Ishikawa (cell line): ENCODE measurements around the gene CAMK1D.

Experiments
- CEBPB ChIP-seq: IDR thresholded peaks from 2 replicates; pipeline ENCODE4 v1.6.1; 2012
- CREB1 ChIP-seq: IDR thresholded peaks from 2 replicates; pipeline ENCODE4 v1.6.1; 2012; ENCODE audit warnings: low read depth
- EGR1 ChIP-seq: IDR thresholded peaks from 2 replicates; pipeline ENCODE4 v1.6.1; 2012
- EP300 ChIP-seq: IDR thresholded peaks from 2 replicates; pipeline ENCODE4 v1.6.1; 2012; ENCODE audit warnings: borderline replicate concordance
- FOXM1 ChIP-seq: IDR thresholded peaks from 2 replicates; pipeline ENCODE4 v1.6.1; 2012; ENCODE audit warnings: low read depth, borderline replicate concordance
- MAX ChIP-seq: IDR thresholded peaks from 2 replicates; pipeline ENCODE4 v1.6.1; 2012
- NFIC ChIP-seq: IDR thresholded peaks from 2 replicates; pipeline ENCODE4 v1.6.1; 2012
- RAD21 ChIP-seq: IDR thresholded peaks from 2 replicates; pipeline ENCODE4 v1.6.1; 2012; ENCODE audit warnings: low read depth
- TAF1 ChIP-seq: IDR thresholded peaks from 2 replicates; pipeline ENCODE4 v1.6.1; 2012; ENCODE audit warnings: low read depth, mild to moderate bottlenecking
- TCF12 ChIP-seq: IDR thresholded peaks from 2 replicates; pipeline ENCODE4 v1.6.1; 2012; ENCODE audit warnings: low read depth
- TEAD4 ChIP-seq: IDR thresholded peaks from 2 replicates; pipeline ENCODE4 v1.6.1; 2012
- YY1 ChIP-seq: IDR thresholded peaks from 2 replicates; pipeline ENCODE4 v1.6.1; 2012; ENCODE audit warnings: low read depth
- ZBTB7A ChIP-seq: IDR thresholded peaks from 2 replicates; pipeline ENCODE4 v1.6.1; 2012; ENCODE audit warnings: low read depth
- TF ChIP-seq, protein P1 (sequence below): IDR thresholded peaks from 2 replicates; pipeline ENCODE4 v1.6.1; 2012; ENCODE audit warnings: low read depth, mild to moderate bottlenecking
- TF ChIP-seq, protein P2 (sequence below): IDR thresholded peaks from 2 replicates; pipeline ENCODE4 v1.6.1; 2012

CAMK1D gene

GRCh38 chr10:12396093-12396492 is 46.7 kb downstream of the CAMK1D start:
- TF ChIP-seq, protein P1, sequence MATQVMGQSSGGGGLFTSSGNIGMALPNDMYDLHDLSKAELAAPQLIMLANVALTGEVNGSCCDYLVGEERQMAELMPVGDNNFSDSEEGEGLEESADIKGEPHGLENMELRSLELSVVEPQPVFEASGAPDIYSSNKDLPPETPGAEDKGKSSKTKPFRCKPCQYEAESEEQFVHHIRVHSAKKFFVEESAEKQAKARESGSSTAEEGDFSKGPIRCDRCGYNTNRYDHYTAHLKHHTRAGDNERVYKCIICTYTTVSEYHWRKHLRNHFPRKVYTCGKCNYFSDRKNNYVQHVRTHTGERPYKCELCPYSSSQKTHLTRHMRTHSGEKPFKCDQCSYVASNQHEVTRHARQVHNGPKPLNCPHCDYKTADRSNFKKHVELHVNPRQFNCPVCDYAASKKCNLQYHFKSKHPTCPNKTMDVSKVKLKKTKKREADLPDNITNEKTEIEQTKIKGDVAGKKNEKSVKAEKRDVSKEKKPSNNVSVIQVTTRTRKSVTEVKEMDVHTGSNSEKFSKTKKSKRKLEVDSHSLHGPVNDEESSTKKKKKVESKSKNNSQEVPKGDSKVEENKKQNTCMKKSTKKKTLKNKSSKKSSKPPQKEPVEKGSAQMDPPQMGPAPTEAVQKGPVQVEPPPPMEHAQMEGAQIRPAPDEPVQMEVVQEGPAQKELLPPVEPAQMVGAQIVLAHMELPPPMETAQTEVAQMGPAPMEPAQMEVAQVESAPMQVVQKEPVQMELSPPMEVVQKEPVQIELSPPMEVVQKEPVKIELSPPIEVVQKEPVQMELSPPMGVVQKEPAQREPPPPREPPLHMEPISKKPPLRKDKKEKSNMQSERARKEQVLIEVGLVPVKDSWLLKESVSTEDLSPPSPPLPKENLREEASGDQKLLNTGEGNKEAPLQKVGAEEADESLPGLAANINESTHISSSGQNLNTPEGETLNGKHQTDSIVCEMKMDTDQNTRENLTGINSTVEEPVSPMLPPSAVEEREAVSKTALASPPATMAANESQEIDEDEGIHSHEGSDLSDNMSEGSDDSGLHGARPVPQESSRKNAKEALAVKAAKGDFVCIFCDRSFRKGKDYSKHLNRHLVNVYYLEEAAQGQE, result no peak

DNA sequence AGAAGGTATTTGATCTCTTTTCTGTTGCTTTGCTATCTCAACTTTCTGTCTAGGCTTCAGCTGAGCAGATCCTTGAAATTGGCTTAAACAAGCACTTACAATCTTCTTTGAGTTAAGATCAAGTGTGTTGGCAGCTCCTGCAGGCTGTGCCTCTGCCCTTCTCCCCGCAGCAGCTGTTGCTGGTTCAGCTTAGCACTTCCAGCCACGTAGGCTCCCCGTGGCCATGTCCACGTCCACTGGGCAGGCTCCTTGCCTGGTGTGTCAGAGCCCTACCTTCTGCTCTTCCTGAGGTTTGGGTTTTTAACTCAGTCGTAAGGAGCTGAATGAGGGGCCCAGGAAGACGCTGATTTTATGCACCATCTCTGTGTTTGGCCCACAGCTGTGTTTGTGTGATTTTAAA is 47.2 kb downstream of the CAMK1D start:
- TF ChIP-seq FOXM1 (no peak), EGR1 (no peak), NFIC (no peak), TEAD4 (no peak), RAD21 (no peak), YY1 (no peak)

DNA sequence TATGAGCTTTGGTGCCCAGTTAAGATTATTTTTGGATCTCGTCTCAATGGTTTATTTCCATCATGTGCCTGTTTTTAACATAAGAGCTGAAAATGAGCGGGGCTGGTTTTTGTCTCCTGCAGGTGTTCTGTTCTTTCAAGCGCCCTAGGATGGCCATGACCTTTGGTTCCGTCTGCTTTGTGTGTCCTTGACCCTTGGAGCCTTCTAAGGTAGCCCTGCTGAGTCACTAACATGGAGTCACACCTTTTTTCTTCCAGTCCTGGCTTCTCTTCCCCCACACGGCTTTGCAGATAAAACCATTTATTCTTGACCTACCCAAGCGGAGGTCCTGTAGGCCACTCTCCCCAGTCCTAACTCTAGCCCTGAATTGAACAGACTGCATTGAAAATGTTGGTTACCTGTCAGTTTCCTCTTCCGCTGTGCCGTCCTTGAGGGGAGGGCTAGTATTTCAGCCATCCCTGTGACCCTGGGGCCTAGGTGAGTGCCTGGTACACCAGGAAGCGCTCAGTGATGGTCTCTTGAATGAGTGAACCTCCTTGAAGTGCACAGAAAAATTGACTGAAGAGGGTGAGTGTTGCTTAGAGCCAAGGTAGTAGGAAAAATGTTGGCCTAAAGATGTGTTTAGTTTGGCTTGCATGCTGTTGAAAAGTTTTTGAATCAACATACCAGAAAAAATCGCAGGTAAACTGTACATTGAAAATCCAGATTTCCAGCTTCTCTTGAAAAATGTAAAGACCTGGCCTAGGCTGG is 48.0 kb downstream of the CAMK1D start:
- TF ChIP-seq NFIC, result no peak
- TF ChIP-seq CREB1, result no peak
- no peak for TF ChIP-seq EGR1
- TF ChIP-seq ZBTB7A, result no peak
- TF ChIP-seq, protein P1, result no peak
- TF ChIP-seq, protein P2, sequence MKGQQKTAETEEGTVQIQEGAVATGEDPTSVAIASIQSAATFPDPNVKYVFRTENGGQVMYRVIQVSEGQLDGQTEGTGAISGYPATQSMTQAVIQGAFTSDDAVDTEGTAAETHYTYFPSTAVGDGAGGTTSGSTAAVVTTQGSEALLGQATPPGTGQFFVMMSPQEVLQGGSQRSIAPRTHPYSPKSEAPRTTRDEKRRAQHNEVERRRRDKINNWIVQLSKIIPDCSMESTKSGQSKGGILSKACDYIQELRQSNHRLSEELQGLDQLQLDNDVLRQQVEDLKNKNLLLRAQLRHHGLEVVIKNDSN, result no peak
- TF ChIP-seq CEBPB, result no peak
- TF ChIP-seq EP300, result no peak
- TF ChIP-seq MAX, result no peak

- TF ChIP-seq TAF1 (no peak), ZBTB7A (no peak), TEAD4 (no peak), EGR1 (no peak), MAX (no peak), EP300 (no peak), TCF12 (no peak), RAD21 (no peak), FOXM1 (no peak), CREB1 (no peak), CEBPB (no peak), NFIC (no peak), YY1 (no peak)
- TF ChIP-seq, protein P1, result no peak
- TF ChIP-seq, protein P2, result no peak
Observed at GRCh38 chr10:12397941-12398340, 48.6 kb downstream of the CAMK1D start.

- no peak for TF ChIP-seq ZBTB7A
Observed at GRCh38 chr10:12400266-12400931, 51.1 kb downstream of the CAMK1D start.
